HCT116 (cell line): ENCODE data around the gene ARFIP2. TPM values are rescaled to one million over a fixed set of nuclear protein-coding genes. Genes with fewer than 3 reads are reported as not detected.

Experiments
- ATAC-seq: fragments of 200-7000 bp; cut with Tn5 transposase; 2 replicates; pipeline ENCODE4 v1.9.1; 2020; ENCODE audit warnings: mild to moderate bottlenecking, moderate library complexity
- BruUV-seq: library from RNA; stranded (reverse); fragments of 400-500 nt; replicated peaks from 2 replicates; lab custom pipeline; 2021; lab: Mats Ljungman, UMichigan
- CTCF ChIA-PET: fragments of 300-600 bp; sonication (Branson Sonifier 250); formaldehyde crosslinking; loops from one replicate; lab custom pipeline; 2021; ENCODE audit warnings: antibody characterized with exemption; lab: Charles Lee
- POLR2A ChIA-PET: fragments of 300-600, 350-600 bp; sonication (Branson Sonifier 250); formaldehyde crosslinking; loops from one replicate; lab custom pipeline; 2021; ENCODE audit warnings: antibody characterized with exemption; lab: Charles Lee
- RAD21 ChIA-PET, 2 experiments: fragments of 300-600 bp; sonication (Branson Sonifier 250); formaldehyde crosslinking; loops; one replicate each; lab custom pipeline; 2023; ENCODE audit warnings: low total read pairs in 2 of 2; ENCODE audit not compliant: uncharacterized antibody in 2 of 2, unreplicated experiment in 2 of 2, low non-redundant PET in 1 of 2; lab: Charles Lee
- DNase-seq: peaks from one replicate; pipeline ENCODE4 v3.0.0-alpha.2; 2010; ENCODE audit warnings: low read depth, low spot score
- H2AFZ ChIP-seq: fragments of 200-600 bp; shearing (Covaris generic), sonication (generic); 2 replicates; pipeline ENCODE4 v1.6.1; 2017; ENCODE audit warnings: low read depth, mixed run types, mixed read lengths, antibody characterized with exemption, low read length; ENCODE audit not compliant: poor library complexity, severe bottlenecking
- H3K27ac ChIP-seq: 2 replicates; pipeline ENCODE4 v1.5.1; 2012; ENCODE audit warnings: low read depth, low read length
- H3K27me3 ChIP-seq: fragments of 200-600 bp; sonication (generic); 2 replicates; pipeline ENCODE4 v1.6.1; 2016; ENCODE audit warnings: mixed run types, low read length, mixed read lengths; ENCODE audit not compliant: insufficient read depth
- H3K36me3 ChIP-seq, 2 experiments: fragments of 200-500 bp in 1 of 2; fragments of 200-600 bp in 1 of 2; sonication (Bioruptor generic) in 1 of 2; sonication (generic) in 1 of 2; 2 replicates each; pipeline versions ENCODE4 v1.5.1 to v1.6.1; 2014 to 2016; ENCODE audit warnings: low read length in 2 of 2, inconsistent platforms in 1 of 2, mixed read lengths in 1 of 2, mixed run types in 1 of 2; ENCODE audit not compliant: insufficient read depth in 2 of 2, control insufficient read depth in 1 of 2
- H3K4me1 ChIP-seq, 2 experiments: fragments of 200-600 bp in 1 of 2; sonication (generic) in 1 of 2; 2 replicates each; pipeline versions ENCODE4 v1.5.1 to v1.6.1; 2012 to 2017; ENCODE audit warnings: low read length in 2 of 2, inconsistent platforms in 1 of 2, mild to moderate bottlenecking in 1 of 2, mixed read lengths in 1 of 2, mixed run types in 1 of 2, moderate library complexity in 1 of 2; ENCODE audit not compliant: insufficient read depth in 2 of 2, control insufficient read depth in 1 of 2
- H3K4me2 ChIP-seq: fragments of 200-600 bp; sonication (generic); 2 replicates; pipeline ENCODE4 v1.6.1; 2017; ENCODE audit warnings: mixed run types, low read length, mixed read lengths
- H3K4me3 ChIP-seq, 2 experiments: fragments of 200-600 bp in 1 of 2; sonication (generic) in 1 of 2; replicated peaks in 1 of 2; 2 replicates each; pipeline ENCODE4 v1.5.1; 2011 to 2016; ENCODE audit warnings: low read length in 2 of 2, control low read depth in 1 of 2, low read depth in 1 of 2, mild to moderate bottlenecking in 1 of 2, mixed read lengths in 1 of 2, mixed run types in 1 of 2
- H3K79me2 ChIP-seq: fragments of 200-600 bp; sonication (generic); 2 replicates; pipeline ENCODE4 v1.6.1; 2017; ENCODE audit warnings: mild to moderate bottlenecking, mixed run types, low read length, moderate library complexity, mixed read lengths; ENCODE audit not compliant: insufficient read depth
- H3K9ac ChIP-seq: fragments of 200-600 bp; sonication (generic); 2 replicates; pipeline ENCODE4 v1.6.1; 2016; ENCODE audit warnings: low read length, mixed read lengths
- H3K9me2 ChIP-seq: fragments of 200-600 bp; sonication (generic), shearing (Covaris generic); 2 replicates; pipeline ENCODE4 v1.6.1; 2017; ENCODE audit warnings: mixed run types, mild to moderate bottlenecking, moderate library complexity; ENCODE audit not compliant: insufficient read depth
- H3K9me3 ChIP-seq, 2 experiments: fragments of 200-500 bp in 1 of 2; fragments of 200-600 bp in 1 of 2; sonication (Bioruptor generic) in 1 of 2; sonication (generic) in 1 of 2; 2 replicates each; pipeline ENCODE4 v1.6.1; 2014 to 2017; ENCODE audit warnings: low read length in 2 of 2, mixed read lengths in 2 of 2, inconsistent platforms in 1 of 2, low read depth in 1 of 2, mild to moderate bottlenecking in 1 of 2, mixed run types in 1 of 2, moderate library complexity in 1 of 2; ENCODE audit not compliant: control insufficient read depth in 1 of 2, insufficient read depth in 1 of 2
- H4K20me1 ChIP-seq: fragments of 200-600 bp; sonication (generic), shearing (Covaris generic); 2 replicates; pipeline ENCODE4 v1.6.1; 2017; ENCODE audit warnings: mixed run types, mild to moderate bottlenecking, moderate library complexity; ENCODE audit not compliant: insufficient read depth
- MAX ChIP-seq: IDR thresholded peaks from 2 replicates; pipeline ENCODE4 v1.6.1; 2012
- POLR2AphosphoS5 ChIP-seq: IDR thresholded peaks from 2 replicates; pipeline ENCODE4 v1.6.1; 2011; ENCODE audit warnings: mild to moderate bottlenecking, low read depth, low read length, moderate library complexity
- SP1 ChIP-seq: IDR thresholded peaks from 2 replicates; pipeline ENCODE4 v1.6.1; 2012; ENCODE audit warnings: low read depth
- intact Hi-C: fragments of 100-400 bp; cut with micrococcal nuclease; formaldehyde crosslinking; loops from 2 replicates; pipeline ENCODE4 v1.10.0; 2022
- total RNA-seq: library from RNA; stranded (reverse); gene quantifications from one replicate; pipeline ENCODE4 v1.2.1, GENCODE V29; 2021; ENCODE audit not compliant: unreplicated experiment
- TF ChIP-seq, protein P1 (sequence below), 3 experiments: fragments of 200-600 bp in 1 of 3; sonication (generic) in 1 of 3; IDR thresholded peaks in 2 of 3; conservative IDR thresholded peaks in 1 of 3; 2 replicates each; pipeline ENCODE4 v1.5.1; 2012 to 2017; ENCODE audit warnings: low read depth in 2 of 3, low read length in 2 of 3, antibody characterized with exemption in 1 of 3, borderline replicate concordance in 1 of 3, control low read depth in 1 of 3, mild to moderate bottlenecking in 1 of 3, mixed read lengths in 1 of 3, mixed run types in 1 of 3, moderate library complexity in 1 of 3; ENCODE audit not compliant: insufficient read depth in 1 of 3

Gene ARFIP2
- total RNA-seq, 1 experiment from 2014 or later: 77.9 TPM

DNA sequence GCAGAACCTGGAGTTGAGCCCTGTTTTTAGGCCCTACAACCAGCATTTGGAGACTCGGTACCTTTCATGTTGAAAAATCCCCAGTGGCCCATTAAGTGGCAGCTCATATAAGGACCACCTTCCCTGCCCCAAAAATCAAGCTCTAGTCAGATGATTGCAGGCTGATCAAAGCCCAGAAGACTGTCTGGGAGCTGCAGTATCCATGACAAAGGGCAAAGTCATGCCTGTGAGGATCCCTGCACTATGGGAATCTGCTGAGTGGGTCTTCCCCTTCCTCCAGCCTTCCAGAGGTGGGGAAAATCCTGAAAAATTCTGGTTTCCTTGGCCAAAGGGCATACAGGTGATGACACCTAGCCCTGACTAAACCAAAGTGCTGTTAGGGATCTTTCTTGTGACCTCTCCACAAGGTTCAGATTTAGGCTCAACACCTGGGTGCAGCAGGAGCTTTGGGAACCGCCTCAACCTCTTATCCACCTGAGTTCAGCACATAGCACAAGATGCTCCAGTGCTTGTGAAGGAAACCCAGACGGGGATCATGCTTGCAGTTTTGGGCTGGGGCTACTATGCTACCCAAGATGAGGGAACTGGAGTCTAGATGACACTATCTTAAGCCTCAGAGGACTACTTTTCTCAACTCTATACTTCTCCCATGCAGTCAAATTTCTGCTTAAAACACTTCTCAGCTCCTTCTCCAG is 6.2 kb downstream of the ARFIP2 start:
- Histone ChIP-seq H3K4me1 (peaks cover 4 to 27% of the 10 kb centered on the region in 2 experiments; a peak in 3 of 4 replicates), H3K9ac (peak overlapping the region; percentile 63; the same call in 1 of the 2 replicates), H3K4me2 (peak overlapping the region; percentile 95), H3K9me3 (no peaks in the 10 kb centered on the region), H3K4me3 (no peak overlapping the region; a peak in 1 of 4 replicates), H3K36me3 (peaks cover 8 to 34% of the 10 kb centered on the region in 2 experiments; a peak in 2 of 4 replicates), H3K27ac (peak overlapping the region; percentile 63), H2AFZ (no peak overlapping the region), H3K79me2 (peaks cover 15% of the 10 kb centered on the region), H4K20me1 (no peaks in the 10 kb centered on the region; the same call in 1 of the 2 replicates), H3K27me3 (no peaks in the 10 kb centered on the region), H3K9me2 (no peaks in the 10 kb centered on the region)
- ChIA-PET RAD21 (interaction anchor here (0.6 to 1.2 kb wide), 2 partner anchors 9 to 85 kb away, joined by 3 to 5 read pairs; partner anchors contain the start of gene SMPD1 (in 1 of the 2)), POLR2A (interaction anchor here (0.8 to 1.2 kb wide), 3 partner anchors 9 to 144 kb away, joined by 3 read pairs; partner anchors contain the start of gene TPP1), CTCF (interaction anchor here (1.1 to 1.8 kb wide), 4 partner anchors 32 to 96 kb away, joined by 3 to 6 read pairs (median 3); no protein-coding TSS in a partner anchor)
- ATAC-seq (no peak), DNase-seq (no peak)
- intact Hi-C loops: no loop called here
- no peak for TF ChIP-seq MAX
- 0 out of 2 replicates have a peak, but pooled peaks have one; percentile 7 for TF ChIP-seq SP1
- TF ChIP-seq POLR2AphosphoS5: peak; percentile 58
- BruUV-seq: no TSS peak

DNA sequence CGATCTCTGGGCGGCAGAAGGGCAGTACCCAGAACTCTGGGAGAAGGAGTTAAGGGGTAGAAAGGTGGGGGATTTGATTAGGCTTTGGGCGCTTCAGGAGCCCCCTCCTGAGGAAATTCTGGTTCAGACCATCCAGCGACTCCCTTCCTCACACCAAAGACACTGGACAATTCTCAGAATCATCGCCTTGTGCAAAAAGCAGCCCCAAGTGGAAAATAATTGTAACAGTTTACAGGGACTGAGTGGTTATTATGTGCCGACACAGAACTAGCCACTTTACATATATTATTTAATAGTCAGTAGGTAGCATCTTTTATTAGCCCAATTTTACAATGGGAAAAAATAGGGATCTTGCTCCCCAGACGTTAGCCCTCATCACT is 6.7 kb downstream of the ARFIP2 start:
- POLR2A ChIA-PET: interaction anchor here (0.8 to 1.2 kb wide), 3 partner anchors 93 to 145 kb away, joined by 3 read pairs; partner anchors contain the start of gene TPP1
- Histone ChIP-seq H3K27ac (peak overlapping the region; percentile 63), H3K79me2 (peaks cover 10% of the 10 kb centered on the region; the same call in 1 of the 2 replicates), H3K4me3 (peak overlapping the region; percentile 44 to 85), H3K4me2 (peak overlapping the region; percentile 95), H3K27me3 (no peaks in the 10 kb centered on the region), H3K4me1 (peaks cover 5 to 25% of the 10 kb centered on the region in 2 experiments; a peak in 3 of 4 replicates), H4K20me1 (no peaks in the 10 kb centered on the region), H2AFZ (no peak overlapping the region), H3K9me2 (no peaks in the 10 kb centered on the region), H3K36me3 (peaks cover 5 to 28% of the 10 kb centered on the region in 2 experiments; a peak in 2 of 4 replicates), H3K9ac (peak overlapping the region; percentile 63), H3K9me3 (no peaks in the 10 kb centered on the region)
- CTCF ChIA-PET: interaction anchor here (1.4 kb wide), 1 partner anchor 35 kb away, joined by 3 read pairs; no protein-coding TSS in a partner anchor
- ATAC-seq (no peak), DNase-seq (no peak)
- RAD21 ChIA-PET: interaction anchor here in 1 of 2 experiments (0.6 kb wide), 1 partner anchor 96 kb away, joined by 3 read pairs; no protein-coding TSS in a partner anchor
- TF ChIP-seq SP1: no peak
- TF ChIP-seq, protein P1, sequence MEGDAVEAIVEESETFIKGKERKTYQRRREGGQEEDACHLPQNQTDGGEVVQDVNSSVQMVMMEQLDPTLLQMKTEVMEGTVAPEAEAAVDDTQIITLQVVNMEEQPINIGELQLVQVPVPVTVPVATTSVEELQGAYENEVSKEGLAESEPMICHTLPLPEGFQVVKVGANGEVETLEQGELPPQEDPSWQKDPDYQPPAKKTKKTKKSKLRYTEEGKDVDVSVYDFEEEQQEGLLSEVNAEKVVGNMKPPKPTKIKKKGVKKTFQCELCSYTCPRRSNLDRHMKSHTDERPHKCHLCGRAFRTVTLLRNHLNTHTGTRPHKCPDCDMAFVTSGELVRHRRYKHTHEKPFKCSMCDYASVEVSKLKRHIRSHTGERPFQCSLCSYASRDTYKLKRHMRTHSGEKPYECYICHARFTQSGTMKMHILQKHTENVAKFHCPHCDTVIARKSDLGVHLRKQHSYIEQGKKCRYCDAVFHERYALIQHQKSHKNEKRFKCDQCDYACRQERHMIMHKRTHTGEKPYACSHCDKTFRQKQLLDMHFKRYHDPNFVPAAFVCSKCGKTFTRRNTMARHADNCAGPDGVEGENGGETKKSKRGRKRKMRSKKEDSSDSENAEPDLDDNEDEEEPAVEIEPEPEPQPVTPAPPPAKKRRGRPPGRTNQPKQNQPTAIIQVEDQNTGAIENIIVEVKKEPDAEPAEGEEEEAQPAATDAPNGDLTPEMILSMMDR (IDR thresholded peaks at IDR 0.05 in 2 of 3, conservative IDR thresholded peaks at IDR 0.05 in 1 of 3; ENCODE audit: borderline replicate concordance in 1 of 3, insufficient read depth in 1 of 3, low read depth in 2 of 3, low read length in 2 of 3): peak in 1 of 3 experiments; percentile 36; a peak in 2 of 6 replicates
- intact Hi-C loops: no loop called here
- TSS peak; percentile 46 for BruUV-seq
